H1 (cell line): Measurements from ENCODE around the gene PARP1. TPM values are rescaled to one million over a fixed set of nuclear protein-coding genes. Genes with fewer than 3 reads are reported as not detected.
"Not testable (repeated sequence)": the region's sequence is repeated elsewhere in the genome, so short reads cannot be mapped to it uniquely, and the experiment has no call there.

Experiments used
- CTCF ChIA-PET: fragments of 300-600 bp; sonication (Branson Sonifier 250); formaldehyde crosslinking; loops from one replicate; lab custom pipeline; 2021; ENCODE audit not compliant: partially characterized antibody; lab: Charles Lee
- POLR2A ChIA-PET: fragments of 300-600 bp; sonication (Branson Sonifier 250); formaldehyde crosslinking; loops from one replicate; lab custom pipeline; 2021; ENCODE audit warnings: inconsistent platforms; ENCODE audit not compliant: partially characterized antibody; lab: Charles Lee
- DNase-seq, 2 experiments: peaks; one replicate each; pipeline versions ENCODE4 v3.0.0 to v3.0.0-alpha.2; 2010 to 2022; ENCODE audit warnings: low spot score in 2 of 2, low read depth in 1 of 2, mixed read lengths in 1 of 2
- FAIRE-seq: peaks from 2 replicates; lab custom pipeline; 2011; peaks lifted over from hg19 to GRCh38; lab: Jason Lieb, UNC
- H2AFZ ChIP-seq: 2 replicates; pipeline ENCODE4 v1.8.1; 2012; ENCODE audit warnings: low read length, inconsistent platforms
- H2AK5ac ChIP-seq: 2 replicates; pipeline ENCODE4 v1.6.1; 2013; ENCODE audit warnings: low read depth, low read length
- H2BK120ac ChIP-seq: replicated peaks from 2 replicates; pipeline ENCODE3; 2013; ENCODE audit warnings: low read depth, low read length, inconsistent platforms
- H2BK12ac ChIP-seq: 2 replicates; pipeline ENCODE4 v1.6.1; 2013; ENCODE audit warnings: low read depth, low read length
- H2BK15ac ChIP-seq: 2 replicates; pipeline ENCODE4 v1.6.1; 2013; ENCODE audit warnings: low read length
- H2BK20ac ChIP-seq: 2 replicates; pipeline ENCODE4 v1.6.1; 2013; ENCODE audit warnings: low read length
- H2BK5ac ChIP-seq: 2 replicates; pipeline ENCODE4 v1.6.1; 2013; ENCODE audit warnings: low read depth, low read length
- H3K14ac ChIP-seq: 2 replicates; pipeline ENCODE4 v1.6.1; 2013; ENCODE audit warnings: inconsistent platforms; ENCODE audit not compliant: insufficient read length
- H3K18ac ChIP-seq: 2 replicates; pipeline ENCODE4 v1.6.1; 2013; ENCODE audit warnings: low read length; ENCODE audit errors: extremely low read depth
- H3K23ac ChIP-seq: 2 replicates; pipeline ENCODE4 v1.6.1; 2013; ENCODE audit warnings: inconsistent platforms; ENCODE audit not compliant: insufficient read length
- H3K23me2 ChIP-seq: 2 replicates; pipeline ENCODE4 v1.6.1; 2013; ENCODE audit warnings: low read depth, low read length
- H3K27ac ChIP-seq: 2 replicates; pipeline ENCODE4 v1.6.1; 2011; ENCODE audit warnings: low read depth, low read length, inconsistent platforms
- H3K27me3 ChIP-seq, 4 experiments: replicated peaks in 1 of 4; 1 replicate in 1 of 4; 2 replicates in 3 of 4; pipeline versions ENCODE4 v1.6.1 to v1.8.1; 2011 to 2013; ENCODE audit warnings: low read length in 3 of 4, mild to moderate bottlenecking in 3 of 4, inconsistent platforms in 2 of 4, mixed read lengths in 2 of 4, moderate library complexity in 1 of 4; ENCODE audit not compliant: control insufficient read depth in 3 of 4, insufficient read depth in 3 of 4; ENCODE audit errors: extremely low read depth in 1 of 4
- H3K36me3 ChIP-seq, 4 experiments: 2 replicates each; pipeline versions ENCODE4 v1.6.1 to v1.8.1; 2011 to 2013; ENCODE audit warnings: mild to moderate bottlenecking in 4 of 4, low read length in 3 of 4, moderate library complexity in 2 of 4, control low read depth in 1 of 4, inconsistent platforms in 1 of 4; ENCODE audit not compliant: insufficient read depth in 4 of 4, control insufficient read depth in 2 of 4
- H3K4ac ChIP-seq: replicated peaks from 2 replicates; pipeline ENCODE3; 2013; ENCODE audit warnings: low read length, low read depth, mixed read lengths, inconsistent platforms; ENCODE audit not compliant: insufficient read length
- H3K4me1 ChIP-seq, 4 experiments: replicated peaks in 1 of 4; 1 replicate in 1 of 4; 2 replicates in 3 of 4; pipeline versions ENCODE4 v1.6.1 to v1.8.1; 2011 to 2013; ENCODE audit warnings: low read length in 3 of 4, inconsistent platforms in 2 of 4, mixed read lengths in 1 of 4; ENCODE audit not compliant: insufficient read depth in 4 of 4, control insufficient read depth in 3 of 4
- H3K4me2 ChIP-seq, 2 experiments: 2 replicates each; pipeline versions ENCODE4 v1.6.1 to v1.8.1; 2011 to 2013; ENCODE audit warnings: low read depth in 2 of 2, low read length in 2 of 2, control low read depth in 1 of 2, inconsistent platforms in 1 of 2, mild to moderate bottlenecking in 1 of 2; ENCODE audit not compliant: insufficient read depth in 1 of 2
- H3K4me3 ChIP-seq, 4 experiments: fragments of 200-600, 300-600 bp in 1 of 4; sonication (generic), shearing (Covaris generic), sonication (Bioruptor Twin) in 1 of 4; 2 replicates each; pipeline versions ENCODE4 v1.5.1 to v1.8.1; 2011 to 2016; ENCODE audit warnings: low read length in 4 of 4, low read depth in 3 of 4, control low read depth in 2 of 4, inconsistent platforms in 2 of 4, mild to moderate bottlenecking in 2 of 4, mixed read lengths in 1 of 4, moderate library complexity in 1 of 4; ENCODE audit not compliant: insufficient read depth in 2 of 4; ENCODE audit errors: extremely low read depth in 1 of 4
- H3K56ac ChIP-seq: replicated peaks from 2 replicates; pipeline ENCODE3; 2013; ENCODE audit warnings: low read depth, mild to moderate bottlenecking, mixed read lengths, low read length, inconsistent platforms; ENCODE audit not compliant: insufficient read length
- H3K79me1 ChIP-seq: 2 replicates; pipeline ENCODE4 v1.6.1; 2013; ENCODE audit warnings: low read depth, low read length, control low read depth
- H3K79me2 ChIP-seq, 2 experiments: 2 replicates each; pipeline versions ENCODE4 v1.6.1 to v1.8.1; 2012 to 2013; ENCODE audit warnings: low read length in 2 of 2, mild to moderate bottlenecking in 2 of 2, inconsistent platforms in 1 of 2; ENCODE audit not compliant: insufficient read depth in 2 of 2, control insufficient read depth in 1 of 2
- H3K9ac ChIP-seq, 4 experiments: replicated peaks in 1 of 4; 1 replicate in 1 of 4; 2 replicates in 3 of 4; pipeline versions ENCODE4 v1.6.1 to v1.8.1; 2011 to 2013; ENCODE audit warnings: low read depth in 3 of 4, low read length in 3 of 4, control low read depth in 2 of 4, mild to moderate bottlenecking in 2 of 4, moderate library complexity in 2 of 4, inconsistent platforms in 1 of 4; ENCODE audit errors: extremely low read depth in 1 of 4
- H3K9me3 ChIP-seq, 2 experiments: 2 replicates each; pipeline versions ENCODE4 v1.6.1 to v1.8.1; 2012 to 2013; ENCODE audit warnings: mild to moderate bottlenecking in 2 of 2, moderate library complexity in 2 of 2, control low read depth in 1 of 2, inconsistent platforms in 1 of 2, low read depth in 1 of 2, low read length in 1 of 2, mixed read lengths in 1 of 2; ENCODE audit not compliant: insufficient read depth in 2 of 2
- H4K20me1 ChIP-seq, 2 experiments: replicated peaks in 1 of 2; 2 replicates each; pipeline versions ENCODE3 to v1.8.1; 2011 to 2013; ENCODE audit warnings: inconsistent platforms in 2 of 2, low read length in 2 of 2, mild to moderate bottlenecking in 1 of 2; ENCODE audit not compliant: insufficient read depth in 2 of 2, control insufficient read depth in 1 of 2
- H4K5ac ChIP-seq: 2 replicates; pipeline ENCODE4 v1.6.1; 2013; ENCODE audit warnings: low read length, low read depth, mixed read lengths, inconsistent platforms; ENCODE audit not compliant: insufficient read length
- H4K8ac ChIP-seq: 2 replicates; pipeline ENCODE4 v1.8.0; 2013; ENCODE audit warnings: mild to moderate bottlenecking, moderate library complexity, low read length, inconsistent platforms; ENCODE audit not compliant: insufficient read depth; ENCODE audit errors: extremely low read depth
- H4K91ac ChIP-seq: replicated peaks from 2 replicates; pipeline ENCODE3; 2013; ENCODE audit warnings: low read length, mixed read lengths, inconsistent platforms; ENCODE audit not compliant: insufficient read length
- WGBS, 2 experiments: shearing (Covaris generic) in 1 of 2; methylation state at CpG; one replicate each; pipeline versions ENCODE4 v1.1.6 to v1.1.7; 2013 to 2015; ENCODE audit warnings: low lambda C conversion rate in 2 of 2, mixed read lengths in 2 of 2, inconsistent platforms in 1 of 2, low coverage in 1 of 2, missing lambda C conversion rate in 1 of 2; ENCODE audit not compliant: insufficient replicate concordance in 2 of 2, insufficient coverage in 1 of 2, insufficient read length in 1 of 2; ENCODE audit errors: extremely low coverage in 1 of 2, missing lambda C conversion rate in 1 of 2; 5-methylcytosine and 5-hydroxymethylcytosine counted together
- polyA plus RNA-seq, 7 experiments: library from polyadenylated mRNA; depleted of rRNA in 3 of 7; stranded (reverse) in 5 of 7; unstranded in 2 of 7; fragments of >200 nt in 5 of 7; fragments of 200-250 nt in 2 of 7; gene quantifications; 1 replicate in 5 of 7; 2 replicates in 1 of 7; 4 replicates in 1 of 7; pipeline versions ENCODE4 v1.2.1 to v1.2.3, GENCODE V29; 2011 to 2013; ENCODE audit warnings: missing spikeins in 2 of 7, mixed read lengths in 2 of 7
- total RNA-seq: library from RNA; stranded (reverse); fragmentation: NEBNext Ultra II Directional; extraction: Animal tissue kit (Norgen Biotek cat#: 25700); gene quantifications from 2 replicates; pipeline ENCODE4 v1.2.1, GENCODE V29; 2021

Gene PARP1
- total and polyA plus RNA-seq, 2 of the 8 experiments (the other 6 are each of a cell fraction or from before 2014, with no cell fraction given), result 416 to 441 TPM

GRCh38 chr1:226340111-226340510, 67.8 kb downstream of the PARP1 start:
- H3K4me1 ChIP-seq, H4K5ac ChIP-seq, H2BK12ac ChIP-seq, H3K4me3 ChIP-seq, H3K79me1 ChIP-seq, DNase-seq, H3K18ac ChIP-seq, H3K9ac ChIP-seq, H3K4ac ChIP-seq, H2AK5ac ChIP-seq, H2BK15ac ChIP-seq, H3K27me3 ChIP-seq, H3K9me3 ChIP-seq, H3K23me2 ChIP-seq, H3K79me2 ChIP-seq, H4K20me1 ChIP-seq, H3K56ac ChIP-seq, H4K91ac ChIP-seq, H3K14ac ChIP-seq, H3K4me2 ChIP-seq, H3K27ac ChIP-seq, H2BK120ac ChIP-seq, H4K8ac ChIP-seq, H3K36me3 ChIP-seq, H2BK20ac ChIP-seq, H3K23ac ChIP-seq, H2BK5ac ChIP-seq, FAIRE-seq, H2AFZ ChIP-seq: not testable (repeated sequence)
- 89% methylated on average over 3 of the region's 3 CpGs; no CpG with 5 or more reads in 1 of the 2 experiments for WGBS, 2 experiments
- CTCF ChIA-PET, result interaction anchor here (2.8 kb wide), 1 partner anchor 215 kb away, joined by 7 read pairs; no protein-coding TSS in a partner anchor
- POLR2A ChIA-PET, result interaction anchor here (1.5 kb wide), 1 partner anchor 13 kb away, joined by 3 read pairs; no protein-coding TSS in a partner anchor
